Measurements from ENCODE around the gene BIVM.

DNA sequence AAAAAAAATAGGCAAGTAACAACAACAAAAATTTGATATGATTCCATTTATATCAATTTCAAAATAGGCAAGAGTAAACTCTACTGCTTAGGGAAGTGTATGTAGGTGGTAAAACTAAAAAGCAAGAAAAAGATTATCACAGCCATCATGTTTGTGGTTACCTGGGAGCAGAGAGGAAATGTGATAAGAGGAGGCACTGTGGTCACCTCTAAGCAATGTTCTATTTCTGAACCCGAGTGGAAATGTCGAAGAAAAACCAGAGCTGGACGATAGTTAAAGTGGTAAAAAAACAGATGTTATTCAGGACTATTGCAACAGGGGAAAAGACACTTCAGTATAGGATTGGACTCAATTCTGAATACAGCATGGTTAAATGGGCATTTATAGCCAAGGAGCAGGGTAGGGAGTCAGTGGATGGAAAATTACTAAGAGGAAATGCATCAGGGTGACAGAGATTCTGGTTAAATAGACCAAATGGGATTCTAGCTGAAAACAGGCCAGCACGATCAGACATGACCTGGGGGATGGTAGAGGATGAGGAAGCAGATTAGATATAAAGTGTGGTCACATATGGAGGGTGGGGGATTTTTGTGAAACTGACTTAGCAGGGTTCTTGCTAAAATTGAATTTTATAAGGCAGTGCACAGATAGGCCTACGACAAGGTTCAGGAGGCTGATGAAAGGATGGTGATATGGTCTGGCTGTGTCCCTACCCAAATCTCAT is 19.3 kb upstream of the BIVM start:
- TF ChIP-seq, protein P1, sequence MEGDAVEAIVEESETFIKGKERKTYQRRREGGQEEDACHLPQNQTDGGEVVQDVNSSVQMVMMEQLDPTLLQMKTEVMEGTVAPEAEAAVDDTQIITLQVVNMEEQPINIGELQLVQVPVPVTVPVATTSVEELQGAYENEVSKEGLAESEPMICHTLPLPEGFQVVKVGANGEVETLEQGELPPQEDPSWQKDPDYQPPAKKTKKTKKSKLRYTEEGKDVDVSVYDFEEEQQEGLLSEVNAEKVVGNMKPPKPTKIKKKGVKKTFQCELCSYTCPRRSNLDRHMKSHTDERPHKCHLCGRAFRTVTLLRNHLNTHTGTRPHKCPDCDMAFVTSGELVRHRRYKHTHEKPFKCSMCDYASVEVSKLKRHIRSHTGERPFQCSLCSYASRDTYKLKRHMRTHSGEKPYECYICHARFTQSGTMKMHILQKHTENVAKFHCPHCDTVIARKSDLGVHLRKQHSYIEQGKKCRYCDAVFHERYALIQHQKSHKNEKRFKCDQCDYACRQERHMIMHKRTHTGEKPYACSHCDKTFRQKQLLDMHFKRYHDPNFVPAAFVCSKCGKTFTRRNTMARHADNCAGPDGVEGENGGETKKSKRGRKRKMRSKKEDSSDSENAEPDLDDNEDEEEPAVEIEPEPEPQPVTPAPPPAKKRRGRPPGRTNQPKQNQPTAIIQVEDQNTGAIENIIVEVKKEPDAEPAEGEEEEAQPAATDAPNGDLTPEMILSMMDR (optimal IDR thresholded peaks at IDR 0.05 in 1 of 3, IDR thresholded peaks at IDR 0.05 in 1 of 3, conservative IDR thresholded peaks at IDR 0.05 in 1 of 3; ENCODE audit: extremely low read depth in 1 of 3, insufficient read depth in 2 of 3, low read length in 3 of 3), result no peak
- TF ChIP-seq EZH2 (IDR thresholded peaks at IDR 0.05; ENCODE audit: low read length), result no peak
